ENCODE data around the gene FES.
"Not testable (repeated sequence)": the region's sequence is repeated elsewhere in the genome, so short reads cannot be mapped to it uniquely, and the experiment has no call there.

Gene FES

GRCh38 chr15:90868261-90868689 is 16.0 kb upstream of the FES start, which contains the start of gene FURIN:
TSS of gene FURIN (plus strand) at chr15:90868588. CDS start at chr15:90875741, 7,153 bp downstream.
- no peak for ATAC-seq (replicated peaks)
- Mint-ChIP-seq H3K27me3 (no peaks in the 10 kb centered on the region), H3K4me1 (peaks cover 41 to 55% of the 10 kb centered on the region in 2 donors), H3K36me3 (no peaks in the 10 kb centered on the region), H3K9me3 (no peaks in the 10 kb centered on the region), H3K4me3 (peak within 1 kb of the TSS; percentile 92 to 93), H3K27ac (peak within 1 kb of the TSS; percentile 86)
- DNase-seq: no peak

DNA sequence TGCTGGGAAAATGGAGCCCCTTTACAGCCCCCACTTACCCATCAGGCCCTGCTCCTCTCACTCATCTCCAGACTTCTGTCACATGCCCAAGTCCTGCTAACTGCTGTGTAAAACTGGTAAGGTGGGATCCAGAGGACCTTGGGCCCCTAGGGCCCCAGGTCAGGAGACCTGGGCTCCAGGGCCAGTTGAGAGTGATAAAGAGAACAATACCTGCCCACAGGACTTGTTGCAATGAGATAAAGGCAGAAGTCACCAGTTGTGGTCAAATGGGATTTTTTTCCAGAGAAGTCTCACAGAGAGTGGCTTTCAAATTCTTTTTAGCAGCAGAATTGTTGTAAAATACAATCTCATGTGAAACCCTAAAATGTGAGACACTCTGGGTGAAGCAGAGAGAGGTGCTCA is 15.2 kb upstream of the FES start:
- Mint-ChIP-seq H3K4me3 (peak overlapping the region; percentile 92 to 93), H3K27ac (peak overlapping the region; percentile 86), H3K36me3 (no peaks in the 10 kb centered on the region), H3K9me3 (no peaks in the 10 kb centered on the region), H3K27me3 (no peaks in the 10 kb centered on the region), H3K4me1 (peaks cover 37 to 56% of the 10 kb centered on the region in 2 donors)
- no peak for DNase-seq
- peak in 1 of 2 donors; percentile 13 for ATAC-seq (replicated peaks)

DNA sequence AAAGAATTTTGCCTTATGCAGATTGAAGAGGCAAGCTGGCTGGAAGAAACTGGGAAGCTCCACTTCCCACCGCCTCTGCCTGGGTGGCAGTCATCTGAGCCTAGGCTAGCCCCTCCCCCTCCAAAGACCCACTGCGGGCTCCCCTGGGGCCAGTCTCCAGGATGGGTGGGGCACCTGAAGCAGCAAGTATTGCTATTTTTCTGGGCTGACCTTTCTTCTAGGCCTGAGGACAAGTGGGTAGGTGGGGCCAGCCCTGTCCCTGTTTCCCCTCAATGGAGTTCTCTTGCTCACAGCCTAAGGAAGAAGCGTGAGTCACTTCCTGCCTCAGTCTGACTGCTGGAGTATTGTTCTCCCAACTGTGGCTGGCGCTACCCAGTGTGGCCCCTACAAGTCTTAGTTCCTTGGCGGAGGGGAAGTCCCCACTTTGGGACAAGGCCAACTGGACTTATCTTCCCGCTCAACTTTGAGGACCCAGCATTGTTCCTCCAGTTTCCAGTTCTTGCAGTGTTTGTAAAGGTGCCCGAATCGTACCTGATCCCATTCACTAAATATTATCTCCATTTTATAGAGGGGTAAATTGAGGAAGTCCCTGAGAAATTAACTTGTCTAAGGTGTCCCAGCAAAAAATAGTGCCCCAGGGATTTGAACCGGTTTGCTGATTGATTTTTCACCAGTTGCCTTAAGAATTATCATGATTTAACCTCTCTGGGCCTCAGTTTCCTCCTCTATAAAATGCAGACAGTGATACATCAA is 14.5 kb upstream of the FES start:
- no peak for DNase-seq
- ATAC-seq (replicated peaks): peak; percentile 38 to 42
- Mint-ChIP-seq H3K27me3 (no peaks in the 10 kb centered on the region), H3K9me3 (no peaks in the 10 kb centered on the region), H3K27ac (peak overlapping the region; percentile 94), H3K36me3 (no peaks in the 10 kb centered on the region), H3K4me1 (peaks cover 37 to 57% of the 10 kb centered on the region in 2 donors), H3K4me3 (peak overlapping the region; percentile 92 to 93)

GRCh38 chr15:90870354-90871138 is 13.8 kb upstream of the FES start:
- H3K9me3 Mint-ChIP-seq: no peaks in the 10 kb centered on the region
- H3K4me1 Mint-ChIP-seq: peaks cover 37 to 64% of the 10 kb centered on the region in 2 donors

DNA sequence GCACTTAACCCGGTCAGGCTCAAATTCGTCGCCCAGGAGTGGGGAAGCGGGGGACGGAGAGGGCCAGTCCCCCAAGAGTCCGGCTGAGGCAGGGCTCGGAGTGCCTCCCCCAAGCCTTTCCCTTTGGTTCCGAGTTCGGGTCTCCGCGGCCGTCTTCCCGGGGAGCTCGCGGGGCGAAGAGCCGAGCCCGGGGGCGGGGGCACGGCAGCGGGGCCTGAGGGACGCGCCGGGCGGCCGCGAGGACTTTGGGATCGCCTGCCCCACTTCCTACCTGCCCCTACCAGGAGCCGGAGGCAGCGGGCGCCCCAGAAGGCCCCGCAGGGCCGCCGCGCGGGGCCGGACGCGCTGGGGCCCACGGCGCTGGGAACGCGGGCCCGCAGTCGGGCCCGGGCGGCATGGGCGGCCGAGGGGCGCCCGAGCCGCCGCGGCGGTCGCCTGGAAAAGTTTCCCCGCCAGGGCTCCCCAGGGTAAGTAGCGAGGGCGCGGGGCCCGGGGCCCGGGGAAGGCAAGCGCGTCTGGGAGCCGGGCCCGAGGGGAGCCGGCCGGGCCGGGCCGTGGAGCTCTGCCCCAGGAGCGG is 13.1 kb upstream of the FES start:
- DNase-seq (no peak), ATAC-seq (replicated peaks) (peak in 1 of 2 donors; percentile 15)
- Mint-ChIP-seq H3K27ac (peak overlapping the region; percentile 94), H3K4me3 (peak overlapping the region; percentile 92 to 93), H3K36me3 (peaks cover under 1 to 4% of the 10 kb centered on the region in 2 donors), H3K9me3 (no peaks in the 10 kb centered on the region), H3K27me3 (no peaks in the 10 kb centered on the region), H3K4me1 (peaks cover 37 to 69% of the 10 kb centered on the region in 2 donors)

More at GRCh38 chr15:90870354-90871138, 13.8 kb upstream of the FES start:
- ATAC-seq (replicated peaks) (peak; percentile 40 to 41), DNase-seq (no peak)
- Mint-ChIP-seq H3K36me3 (peaks cover 0 to under 1% of the 10 kb centered on the region in 2 donors), H3K4me3 (peak overlapping the region; percentile 92 to 93), H3K27me3 (no peaks in the 10 kb centered on the region), H3K27ac (peak overlapping the region; percentile 94)

- H3K27ac Mint-ChIP-seq: peak overlapping the region; percentile 91
- peaks cover 6 to 11% of the 10 kb centered on the region in 2 donors for H3K36me3 Mint-ChIP-seq
- ATAC-seq (replicated peaks) (peak; percentile 20 to 43), DNase-seq (no peak)
- H3K27me3 Mint-ChIP-seq: no peaks in the 10 kb centered on the region
- H3K4me1 Mint-ChIP-seq: peaks cover 39 to 73% of the 10 kb centered on the region in 2 donors
- H3K4me3 Mint-ChIP-seq: peak overlapping the region; percentile 85 to 86
- H3K9me3 Mint-ChIP-seq: no peaks in the 10 kb centered on the region
Observed at GRCh38 chr15:90871716-90872485, 12.4 kb upstream of the FES start.

- H3K4me1 Mint-ChIP-seq: peaks cover 39 to 73% of the 10 kb centered on the region in 2 donors
- H3K36me3 Mint-ChIP-seq: peaks cover 11 to 18% of the 10 kb centered on the region in 2 donors
- no peak for DNase-seq
- peak; percentile 47 to 52 for ATAC-seq (replicated peaks)
- H3K4me3 Mint-ChIP-seq: peak overlapping the region; percentile 85 to 86
- peak overlapping the region; percentile 91 for H3K27ac Mint-ChIP-seq
- H3K9me3 Mint-ChIP-seq: no peaks in the 10 kb centered on the region
- H3K27me3 Mint-ChIP-seq: no peaks in the 10 kb centered on the region
Observed at GRCh38 chr15:90872486-90873184, 11.7 kb upstream of the FES start.

DNA sequence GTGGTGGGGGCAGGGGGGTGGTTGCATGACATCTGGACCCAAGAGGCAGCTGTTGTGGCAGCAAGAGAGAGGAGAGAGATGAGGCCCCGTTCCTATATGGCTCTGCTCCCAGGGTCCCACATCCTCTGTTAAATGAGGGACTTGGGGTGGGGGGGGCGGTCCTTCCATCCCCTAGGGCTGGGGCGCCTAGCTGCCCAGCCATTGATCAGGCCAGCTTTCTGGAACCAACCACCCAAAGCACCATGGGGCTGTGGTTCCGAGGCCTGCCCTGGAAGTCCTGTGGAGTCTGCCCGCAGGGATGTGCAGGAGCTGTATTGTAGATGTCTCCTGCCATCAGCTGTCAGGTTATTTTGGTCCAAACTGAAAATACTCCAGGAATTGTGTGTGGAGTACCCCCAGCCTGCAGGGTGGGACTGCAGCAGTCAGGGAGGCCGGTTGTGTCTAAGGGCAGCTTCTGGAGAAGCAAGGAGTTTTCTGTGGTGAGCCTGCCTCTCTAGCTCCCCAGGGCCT is 10.8 kb upstream of the FES start:
- H3K9me3 Mint-ChIP-seq: no peaks in the 10 kb centered on the region
- no peaks in the 10 kb centered on the region for H3K27me3 Mint-ChIP-seq
- peak overlapping the region in 1 of 2 donors; percentile 85 for H3K4me3 Mint-ChIP-seq
- H3K36me3 Mint-ChIP-seq: peaks cover 16 to 24% of the 10 kb centered on the region in 2 donors
- peaks cover 31 to 64% of the 10 kb centered on the region in 2 donors for H3K4me1 Mint-ChIP-seq
- DNase-seq: no peak
- no peak overlapping the region for H3K27ac Mint-ChIP-seq
- no peak for ATAC-seq (replicated peaks)

- Mint-ChIP-seq H3K4me1 (peaks cover 29 to 59% of the 10 kb centered on the region in 2 donors), H3K36me3 (peaks cover 20 to 25% of the 10 kb centered on the region in 2 donors), H3K27ac (no peak overlapping the region), H3K9me3 (no peaks in the 10 kb centered on the region), H3K4me3 (no peak overlapping the region), H3K27me3 (no peaks in the 10 kb centered on the region)
- DNase-seq (no peak), ATAC-seq (replicated peaks) (no peak)
Observed at GRCh38 chr15:90873998-90874605, 10.2 kb upstream of the FES start.

DNA sequence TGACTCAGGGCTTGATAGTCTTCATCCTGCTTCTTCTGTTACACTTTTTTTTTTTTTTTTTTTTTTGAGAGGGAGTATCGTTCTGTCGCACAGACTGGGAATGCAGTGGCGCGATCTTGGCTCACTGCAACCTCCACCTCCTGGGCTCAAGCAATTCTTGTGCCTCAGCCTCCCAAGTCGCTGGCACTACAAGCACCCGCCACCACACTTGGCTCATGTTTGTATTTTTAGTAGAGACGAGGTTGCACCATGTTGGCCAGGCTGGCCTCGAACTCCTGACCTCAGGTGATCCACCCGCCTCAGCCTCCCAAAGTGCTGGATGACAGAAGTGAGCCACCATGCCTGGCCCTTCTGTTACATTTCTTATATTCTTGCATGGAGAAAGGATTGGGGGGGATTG is 9.3 kb upstream of the FES start:
- H3K9me3 Mint-ChIP-seq; H3K4me3 Mint-ChIP-seq; H3K27me3 Mint-ChIP-seq; DNase-seq; H3K27ac Mint-ChIP-seq; ATAC-seq (replicated peaks): not testable (repeated sequence)
- peaks cover 20 to 55% of the 10 kb centered on the region in 2 donors for H3K4me1 Mint-ChIP-seq
- peaks cover 28 to 32% of the 10 kb centered on the region in 2 donors for H3K36me3 Mint-ChIP-seq

- ATAC-seq (replicated peaks) (no peak), DNase-seq (no peak)
- H3K36me3 Mint-ChIP-seq: peaks cover 30 to 36% of the 10 kb centered on the region in 2 donors
- peaks cover 14 to 49% of the 10 kb centered on the region in 2 donors for H3K4me1 Mint-ChIP-seq
- H3K27ac Mint-ChIP-seq: no peak overlapping the region
- no peaks in the 10 kb centered on the region for H3K27me3 Mint-ChIP-seq
- no peak overlapping the region for H3K4me3 Mint-ChIP-seq
- H3K9me3 Mint-ChIP-seq: no peaks in the 10 kb centered on the region
Observed at GRCh38 chr15:90875549-90875981, 8.7 kb upstream of the FES start.

- peaks cover 35 to 36% of the 10 kb centered on the region in 2 donors for H3K36me3 Mint-ChIP-seq
- H3K4me1 Mint-ChIP-seq: peaks cover 12 to 44% of the 10 kb centered on the region in 2 donors
- DNase-seq: no peak
- H3K27ac Mint-ChIP-seq: peak overlapping the region; percentile 67
- ATAC-seq (replicated peaks): no peak
- no peaks in the 10 kb centered on the region for H3K9me3 Mint-ChIP-seq
- no peak overlapping the region for H3K4me3 Mint-ChIP-seq
- H3K27me3 Mint-ChIP-seq: no peaks in the 10 kb centered on the region
Observed at GRCh38 chr15:90876046-90876445, 8.3 kb upstream of the FES start.
